Breast epithelium (tissue), 3 donors: ENCODE measurements around the gene INCA1.

Experiments used
- POLR2AphosphoS5 ChIP-seq, 3 donors: sonication (generic); formaldehyde crosslinking; IDR thresholded peaks; one replicate each; pipeline ENCODE4 v1.6.1; 2017; ENCODE audit warnings: antibody characterized with exemption in 3 of 3
- TF ChIP-seq, protein P1 (sequence below), 3 donors: fragments of 450-650 bp; IDR thresholded peaks; one replicate each; pipeline ENCODE4 v1.5.1; 2016 to 2017; ENCODE audit warnings: antibody characterized with exemption in 3 of 3, mild to moderate bottlenecking in 3 of 3, moderate library complexity in 3 of 3

DNA sequence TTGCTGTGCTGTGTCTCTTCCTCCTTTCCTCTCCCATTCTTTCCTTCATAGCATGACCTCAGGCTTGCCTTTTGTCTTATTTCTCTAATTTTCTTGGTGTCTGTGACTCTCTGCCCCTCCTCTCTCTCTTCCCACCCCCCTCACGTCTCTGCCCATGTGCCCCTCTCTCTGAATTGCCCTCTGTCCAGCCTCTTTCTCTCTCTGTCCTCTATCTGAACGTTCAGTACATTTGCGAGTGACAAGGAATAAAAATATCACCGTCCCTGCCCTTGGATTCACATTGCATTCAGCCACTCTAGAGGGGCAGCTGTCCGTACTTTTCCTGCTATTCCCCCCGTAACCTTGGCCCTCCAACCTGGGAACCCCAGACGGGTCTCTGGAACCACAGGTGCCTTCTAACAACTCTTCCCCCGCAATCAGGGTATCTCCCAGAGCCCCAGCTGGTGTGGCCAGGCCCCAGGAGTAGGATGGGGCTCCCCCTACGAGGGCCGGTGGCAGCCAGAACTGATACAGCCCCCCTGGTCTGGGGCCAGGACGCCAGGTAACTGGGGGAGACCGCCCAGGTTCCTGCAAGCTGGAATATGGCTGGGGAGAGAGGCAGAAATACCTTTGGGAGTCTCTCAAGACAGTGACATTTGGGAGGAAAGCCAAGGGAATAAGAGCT, 2.2 kb upstream of the INCA1 start:
- no peak for TF ChIP-seq POLR2AphosphoS5 (IDR thresholded peaks at IDR 0.05)
- TF ChIP-seq, protein P1, sequence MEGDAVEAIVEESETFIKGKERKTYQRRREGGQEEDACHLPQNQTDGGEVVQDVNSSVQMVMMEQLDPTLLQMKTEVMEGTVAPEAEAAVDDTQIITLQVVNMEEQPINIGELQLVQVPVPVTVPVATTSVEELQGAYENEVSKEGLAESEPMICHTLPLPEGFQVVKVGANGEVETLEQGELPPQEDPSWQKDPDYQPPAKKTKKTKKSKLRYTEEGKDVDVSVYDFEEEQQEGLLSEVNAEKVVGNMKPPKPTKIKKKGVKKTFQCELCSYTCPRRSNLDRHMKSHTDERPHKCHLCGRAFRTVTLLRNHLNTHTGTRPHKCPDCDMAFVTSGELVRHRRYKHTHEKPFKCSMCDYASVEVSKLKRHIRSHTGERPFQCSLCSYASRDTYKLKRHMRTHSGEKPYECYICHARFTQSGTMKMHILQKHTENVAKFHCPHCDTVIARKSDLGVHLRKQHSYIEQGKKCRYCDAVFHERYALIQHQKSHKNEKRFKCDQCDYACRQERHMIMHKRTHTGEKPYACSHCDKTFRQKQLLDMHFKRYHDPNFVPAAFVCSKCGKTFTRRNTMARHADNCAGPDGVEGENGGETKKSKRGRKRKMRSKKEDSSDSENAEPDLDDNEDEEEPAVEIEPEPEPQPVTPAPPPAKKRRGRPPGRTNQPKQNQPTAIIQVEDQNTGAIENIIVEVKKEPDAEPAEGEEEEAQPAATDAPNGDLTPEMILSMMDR (IDR thresholded peaks at IDR 0.05), result no peak
